ENCODE data around the gene GRAMD1B.

The GRAMD1B gene

DNA sequence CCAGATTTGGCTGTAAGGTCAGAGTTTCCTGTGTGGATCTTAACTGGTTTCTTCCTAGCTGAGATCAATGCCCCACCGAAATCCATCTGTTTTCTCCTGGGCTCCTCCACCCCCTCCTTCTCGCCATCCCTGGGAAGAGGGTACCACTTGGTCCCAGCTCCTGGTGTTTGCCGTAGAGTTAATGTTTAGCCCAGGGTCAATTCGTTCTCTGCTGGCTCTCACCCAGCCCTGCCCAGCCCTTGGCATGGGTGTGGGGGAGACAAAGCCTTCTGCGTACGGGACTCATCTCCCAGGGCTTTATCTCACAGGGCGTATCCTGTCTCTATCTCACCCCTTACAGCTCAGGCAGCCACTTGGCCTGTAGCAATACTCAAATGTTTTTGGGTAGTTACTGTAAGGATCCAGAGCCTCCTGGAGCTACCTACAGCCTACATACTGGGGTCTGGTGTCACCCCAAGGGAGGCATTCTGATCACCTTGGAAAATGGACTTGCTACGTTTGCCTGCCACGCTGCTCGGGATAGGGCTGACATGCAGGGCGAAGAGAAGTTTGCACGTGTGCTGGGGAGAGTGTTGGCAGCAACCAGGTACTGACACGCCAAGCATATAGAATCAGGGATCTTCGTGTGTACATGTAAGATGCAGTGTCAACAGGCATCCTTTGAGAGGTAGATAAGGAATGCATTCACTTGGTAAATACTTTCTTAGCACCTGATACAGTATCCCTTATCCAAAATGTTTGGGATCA lies 158.2 kb downstream of the GRAMD1B start:
- no peak for DNase-seq (ENCODE audit: low read depth)

- no peak for DNase-seq (ENCODE audit: low read depth)
Measured at GRCh38 chr11:123588864-123589262, 158.8 kb downstream of the GRAMD1B start.

DNA sequence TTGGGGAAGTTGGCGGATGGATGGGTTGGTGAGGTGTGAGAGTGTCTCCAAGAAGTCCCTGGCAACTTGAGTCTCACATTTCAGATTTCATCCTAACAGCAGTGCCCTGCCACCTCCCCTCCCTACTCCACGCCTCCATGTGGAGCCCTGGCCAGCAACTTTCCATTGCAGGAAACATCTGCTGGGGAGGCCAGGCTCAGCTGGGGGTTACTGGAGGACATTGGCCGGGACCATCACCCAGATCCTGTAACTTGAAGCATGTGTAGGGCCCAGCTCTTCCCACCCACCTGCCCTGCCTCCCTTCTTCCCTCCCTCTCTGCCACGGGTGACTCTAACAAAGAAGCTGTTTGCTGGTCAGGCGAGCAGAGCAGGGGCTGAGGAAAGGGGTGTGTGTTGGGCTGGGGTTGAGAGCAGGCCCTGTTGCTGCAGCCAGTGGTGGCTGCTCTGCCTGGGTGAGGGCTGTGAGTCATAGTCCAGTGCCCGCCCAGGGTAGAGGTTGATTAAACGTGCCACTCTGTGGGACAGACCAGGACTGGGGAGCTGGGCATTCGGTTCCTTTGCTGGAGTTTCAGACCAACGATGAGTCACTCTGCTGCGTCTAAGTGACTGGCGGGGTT lies 160.3 kb downstream of the GRAMD1B start:
- peak; percentile 23 for DNase-seq (ENCODE audit: low read depth)

DNA sequence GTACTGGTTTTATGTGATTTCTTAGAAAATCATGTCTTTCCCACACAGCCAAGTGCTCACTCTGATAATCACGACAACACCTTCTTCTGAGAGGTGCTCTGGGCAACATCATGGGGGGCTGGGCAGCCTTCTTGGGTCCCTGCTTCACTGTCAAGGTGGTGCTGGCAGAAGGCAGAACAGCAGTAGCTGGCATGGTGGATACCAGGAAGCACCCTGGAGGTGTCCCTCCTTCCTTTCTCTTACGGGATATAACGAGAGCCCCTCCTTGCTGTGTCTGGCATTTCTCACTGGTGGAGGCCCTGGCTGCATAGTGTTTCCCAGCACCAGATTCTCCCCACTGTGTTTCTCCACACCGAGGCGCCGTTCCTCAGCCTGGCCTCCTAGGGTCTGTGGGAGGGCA lies 163.5 kb downstream of the GRAMD1B start:
- DNase-seq (ENCODE audit: low read depth), result no peak

- DNase-seq (ENCODE audit: low read depth), result peak; percentile 14
Measured at GRCh38 chr11:123594188-123594901, 164.3 kb downstream of the GRAMD1B start.

GRCh38 chr11:123594921-123595320 lies 164.9 kb downstream of the GRAMD1B start:
- DNase-seq (ENCODE audit: low read depth), result no peak

- no peak for DNase-seq (ENCODE audit: low read depth)
Measured at GRCh38 chr11:123597859-123598258, 167.8 kb downstream of the GRAMD1B start.

DNA sequence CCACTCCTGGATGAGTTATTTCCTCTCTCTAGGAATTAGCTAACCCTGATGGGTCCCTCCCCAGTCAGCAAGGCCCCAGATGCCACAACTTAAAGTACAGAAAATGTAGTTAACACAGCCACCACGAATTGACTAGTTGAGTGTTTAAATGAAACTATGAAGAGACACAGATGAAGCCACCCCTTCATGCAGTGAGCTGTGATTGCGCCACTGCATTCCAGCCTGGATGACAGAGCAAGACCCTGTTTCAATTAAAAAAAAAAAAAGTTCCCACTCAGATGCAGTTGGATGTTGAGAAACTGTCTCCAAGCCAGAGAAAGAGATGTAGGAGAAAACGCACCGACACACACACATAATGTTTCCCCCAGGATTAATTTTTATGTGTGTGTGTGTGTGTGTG lies 171.1 kb downstream of the GRAMD1B start:
- DNase-seq (ENCODE audit: low read depth), result peak; percentile 55

GRCh38 chr11:123601743-123602142 lies 171.7 kb downstream of the GRAMD1B start:
- DNase-seq (ENCODE audit: low read depth), result no peak

DNA sequence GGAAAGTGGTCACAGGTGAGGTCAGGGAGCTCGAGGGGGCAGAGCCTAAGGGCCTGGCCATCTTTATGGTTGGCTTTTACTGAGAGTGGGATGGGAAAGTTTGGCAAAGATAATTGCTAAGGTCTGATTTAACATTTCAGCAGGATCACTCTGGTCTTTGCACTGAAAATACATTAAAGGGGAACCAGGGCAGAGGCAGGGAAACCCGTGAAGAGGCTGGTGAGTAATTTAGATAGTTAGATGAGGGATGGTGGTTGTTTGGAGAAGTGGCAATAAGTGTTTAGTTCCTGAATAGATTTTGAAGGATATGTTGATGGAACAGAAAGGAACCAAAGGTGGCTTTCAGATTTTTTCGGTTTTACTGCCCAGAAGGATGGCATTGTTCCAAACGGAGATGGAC lies 173.6 kb downstream of the GRAMD1B start:
- no peak for DNase-seq (ENCODE audit: low read depth)

GRCh38 chr11:123607781-123608180 lies 177.7 kb downstream of the GRAMD1B start:
- no peak for DNase-seq (ENCODE audit: low read depth)

- no peak for DNase-seq (ENCODE audit: low read depth)
Measured at GRCh38 chr11:123608371-123608770, 178.3 kb downstream of the GRAMD1B start.

DNA sequence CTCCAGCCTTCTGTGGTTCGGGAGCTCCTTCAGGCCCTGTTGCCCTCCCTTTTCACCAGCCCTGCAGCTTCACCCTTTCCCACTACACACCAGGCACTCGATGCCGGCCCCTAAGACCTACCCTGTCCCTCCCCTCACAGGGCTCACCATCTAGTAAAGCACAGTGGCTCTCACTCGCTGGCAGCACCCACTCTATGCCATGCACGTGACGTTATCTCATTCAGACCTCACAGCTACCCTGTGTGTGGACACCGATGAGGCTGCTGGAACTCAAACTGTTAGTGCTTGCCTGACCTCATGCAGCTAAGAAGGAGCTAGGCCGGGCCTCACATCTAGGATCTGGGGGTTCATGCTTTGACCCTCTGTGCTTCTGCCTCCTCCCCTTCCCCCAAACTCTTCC lies 178.9 kb downstream of the GRAMD1B start:
- DNase-seq (ENCODE audit: low read depth), result no peak

GRCh38 chr11:123611698-123612097 lies 181.6 kb downstream of the GRAMD1B start:
- no peak for DNase-seq (ENCODE audit: low read depth)

GRCh38 chr11:123616505-123617198 lies 186.6 kb downstream of the GRAMD1B start:
- peak; percentile 42 for DNase-seq (ENCODE audit: low read depth)

DNA sequence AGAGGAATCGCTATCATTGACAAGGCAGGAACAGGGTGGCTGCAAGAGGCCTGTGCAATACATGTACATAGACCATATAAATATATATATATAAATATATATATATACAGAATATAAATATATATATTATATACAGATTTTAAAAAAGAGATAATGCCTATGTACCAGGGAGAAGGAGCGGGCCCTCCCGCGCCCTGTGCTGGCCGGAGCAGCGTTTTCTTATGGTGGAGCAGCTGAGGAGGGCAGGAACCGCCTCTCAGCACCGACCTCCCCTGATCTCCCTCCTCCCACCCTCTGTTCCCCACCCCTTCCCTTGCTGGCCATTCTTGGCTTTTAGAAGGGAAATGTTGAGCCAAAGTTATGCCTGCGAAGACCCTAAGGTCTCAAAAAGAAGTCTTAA lies 192.5 kb downstream of the GRAMD1B start:
- no peak for DNase-seq (ENCODE audit: low read depth)

- DNase-seq (ENCODE audit: low read depth), result peak; percentile 34
Measured at GRCh38 chr11:123624974-123625373, 194.9 kb downstream of the GRAMD1B start.

GRCh38 chr11:123628936-123629683 lies 199.0 kb downstream of the GRAMD1B start:
- peak; percentile 32 for DNase-seq (ENCODE audit: low read depth)

DNA sequence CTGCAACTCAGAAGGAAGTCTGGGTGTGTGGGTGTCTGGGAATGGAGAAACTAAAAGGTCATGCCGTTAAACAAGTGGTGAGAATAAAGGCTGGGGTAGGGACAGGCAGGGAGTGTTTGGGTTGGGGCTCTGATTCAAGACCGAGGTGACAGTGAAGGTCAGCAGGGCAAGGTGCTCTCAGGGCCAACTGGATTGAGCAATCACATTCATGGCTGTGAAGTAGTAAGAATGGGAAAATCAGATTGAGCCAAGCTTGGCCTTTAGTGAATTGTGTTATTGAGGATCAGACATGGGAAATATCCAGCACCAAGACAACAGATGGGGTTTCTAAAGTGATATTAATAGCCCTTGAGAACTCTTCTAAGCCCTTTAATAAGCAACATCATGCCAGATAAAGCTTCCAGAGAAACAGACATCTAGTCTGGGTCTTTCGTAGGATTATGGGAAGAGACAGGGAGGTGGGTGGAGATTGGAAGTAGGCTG lies 200.1 kb downstream of the GRAMD1B start:
- DNase-seq (ENCODE audit: low read depth), result no peak

DNA sequence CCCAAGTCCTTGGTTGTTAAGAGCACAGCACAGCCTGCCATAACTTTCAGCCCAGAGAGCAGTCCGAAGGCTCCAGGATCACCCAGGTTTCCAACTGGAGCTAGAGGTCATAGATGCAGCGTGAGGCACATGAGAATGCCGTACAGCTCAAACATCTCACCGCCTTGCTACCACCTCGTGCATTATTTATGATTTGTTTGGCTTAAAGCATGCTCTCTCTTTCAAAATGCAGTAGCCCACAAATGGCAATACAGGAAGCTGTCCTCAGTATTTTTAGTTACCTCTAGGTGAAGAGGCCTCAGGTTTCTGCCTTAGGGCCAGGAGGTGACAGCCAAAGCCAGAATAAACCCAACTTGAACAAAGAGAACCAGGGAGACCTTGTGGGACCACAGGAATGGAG lies 210.0 kb downstream of the GRAMD1B start:
- DNase-seq (ENCODE audit: low read depth), result no peak

DNA sequence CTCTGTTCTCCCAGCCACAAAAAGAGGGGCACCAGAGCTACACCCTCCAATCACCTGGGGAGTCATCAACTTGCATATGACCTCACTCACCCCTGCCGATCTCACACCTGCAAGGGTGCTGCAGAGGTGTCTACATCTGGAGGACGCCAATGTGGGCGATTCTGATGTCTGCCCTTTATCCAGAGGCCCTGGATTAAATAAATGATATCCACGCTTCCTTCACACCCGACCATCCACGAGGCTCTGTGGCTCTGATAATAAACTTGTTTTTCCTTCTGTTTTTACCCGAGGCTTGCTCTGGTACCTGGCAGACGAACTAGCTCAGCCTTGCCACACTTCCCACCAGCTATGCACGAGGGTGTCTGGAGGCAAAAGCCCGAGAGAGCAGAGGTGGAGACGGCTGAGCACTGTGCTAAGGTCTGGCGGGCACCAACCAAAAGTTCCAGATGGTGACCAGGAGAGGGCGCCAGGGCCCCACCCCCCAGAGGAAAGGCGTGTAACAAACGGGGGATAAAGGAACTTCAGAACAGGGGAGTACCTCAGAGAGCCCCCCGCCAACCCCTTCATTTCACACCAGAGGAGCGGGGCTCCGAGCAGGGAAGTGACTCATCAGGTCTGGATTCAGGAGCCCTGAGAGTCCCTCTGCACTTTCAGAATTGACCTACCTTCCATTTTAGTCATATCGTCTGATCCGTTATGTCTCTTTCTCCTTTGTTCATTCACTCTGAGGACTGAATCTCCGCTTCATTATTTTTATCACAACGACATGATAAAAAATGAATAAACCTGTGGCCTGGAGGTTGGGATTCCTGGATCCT lies 210.8 kb downstream of the GRAMD1B start:
- peak; percentile 40 for DNase-seq (ENCODE audit: low read depth)

Measured in iris pigment epithelial cell (primary cell).